NOMO-1 (cell line): ENCODE measurements around the gene BRF1.

ENCODE experiments used
- DNase-seq, 2 experiments: peaks; one replicate each; lab custom pipeline; 2025; ENCODE audit not compliant: unreplicated experiment in 2 of 2; lab: John Stamatoyannopoulos, UW

Gene BRF1

DNA sequence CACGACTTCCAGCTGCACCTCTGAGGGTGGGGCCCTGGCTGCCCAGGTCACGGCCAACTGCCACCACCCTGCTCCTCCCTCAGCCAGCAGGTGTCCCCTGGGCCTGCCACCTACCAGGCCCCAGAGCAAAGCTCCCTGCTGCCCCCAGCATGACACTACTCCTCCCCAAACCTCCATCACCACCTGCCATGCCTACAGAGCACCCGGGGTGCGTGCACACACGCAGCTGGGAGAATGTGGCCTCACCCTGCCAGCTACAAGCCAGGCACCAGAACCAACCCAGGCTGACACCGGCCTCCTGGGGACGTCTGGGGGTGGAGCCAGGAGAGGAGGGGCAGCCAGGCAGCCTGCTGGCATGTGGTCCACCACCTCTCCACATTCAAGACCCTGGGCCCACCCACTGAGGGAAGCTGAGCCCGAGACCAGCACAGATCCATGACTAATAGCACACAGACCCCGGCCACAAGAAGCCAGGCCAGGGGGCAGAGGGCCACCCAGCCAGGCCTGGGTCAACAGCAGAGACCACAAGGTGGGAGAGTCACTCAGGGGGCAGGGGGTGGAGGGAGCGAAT is 135.6 kb downstream of the BRF1 start:
- DNase-seq: no peak

DNA sequence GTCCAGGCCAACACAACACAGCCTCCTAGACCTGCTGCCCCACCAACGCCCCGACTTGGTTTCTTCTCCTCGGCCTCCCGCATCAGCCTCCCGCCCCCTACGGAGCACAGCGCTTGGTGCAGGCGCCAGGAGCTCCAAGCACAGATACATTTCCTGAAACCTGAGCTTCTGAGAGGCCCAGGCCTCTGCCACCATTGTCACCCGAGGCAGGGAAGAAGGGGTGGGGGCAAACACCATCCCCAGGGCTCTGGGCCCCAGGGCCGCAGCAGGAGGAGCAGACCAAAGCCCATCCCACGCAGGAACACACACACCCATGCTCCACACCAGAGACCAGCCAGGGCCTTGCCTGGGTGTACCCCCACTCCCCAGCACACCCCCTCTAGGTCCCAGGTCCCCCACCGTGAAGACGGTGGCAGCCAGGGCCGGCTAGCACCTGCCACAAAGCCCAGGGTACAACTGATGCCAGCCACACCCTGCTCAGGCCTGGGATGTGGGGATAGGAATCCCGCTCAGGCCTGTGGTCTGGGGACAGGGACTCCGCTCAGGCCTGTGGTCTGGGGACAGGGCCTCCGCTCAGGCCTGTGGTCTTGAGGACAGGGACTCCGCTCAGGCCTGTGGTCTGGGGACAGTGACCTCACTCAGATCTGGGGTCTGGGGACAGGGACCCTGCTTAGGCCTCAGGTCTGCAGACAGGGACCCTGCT is 137.6 kb downstream of the BRF1 start:
- DNase-seq: no peak

- DNase-seq: no peak
These were observed 138.2 kb downstream of the BRF1 start for GRCh38 chr14:105162669-105162979.

- DNase-seq: no peak
These were observed 138.7 kb downstream of the BRF1 start for GRCh38 chr14:105161964-105162668.

GRCh38 chr14:105161309-105161708 is 139.5 kb downstream of the BRF1 start:
- no peak for DNase-seq

DNA sequence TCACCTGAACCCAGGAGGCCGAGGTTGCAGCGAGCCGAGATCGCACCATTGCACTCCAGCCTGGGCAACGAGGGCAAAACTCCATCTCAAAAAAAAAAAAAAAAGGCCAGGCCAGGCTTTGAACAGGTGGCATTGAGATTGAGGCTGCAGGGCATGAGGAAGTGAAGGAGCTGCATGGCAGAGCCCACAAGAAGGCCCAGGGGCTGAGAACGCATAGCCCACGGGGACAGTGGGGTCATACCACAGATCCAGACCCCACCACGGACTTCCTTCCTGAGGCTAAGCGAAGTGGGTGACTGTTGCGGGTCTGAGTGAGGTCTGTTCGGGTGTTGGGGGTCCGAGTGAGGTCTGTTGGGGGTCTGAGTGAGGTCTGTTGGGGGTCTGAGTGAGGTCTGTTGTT is 140.0 kb downstream of the BRF1 start:
- DNase-seq: no peak

GRCh38 chr14:105159344-105159743 is 141.5 kb downstream of the BRF1 start:
- DNase-seq: no peak
